OCI-LY7 (cell line): ENCODE data around the gene ZNF532. TPM values are rescaled to one million over a fixed set of nuclear protein-coding genes. Genes with fewer than 3 reads are reported as not detected.

Source experiments
- BruUV-seq: library from RNA; stranded (reverse); fragments of 400-500 nt; replicated peaks from 2 replicates; lab custom pipeline; 2021; lab: Mats Ljungman, UMichigan
- CTCF ChIA-PET: fragments of 300-600 bp; sonication (Branson Sonifier 250); formaldehyde crosslinking; loops from one replicate; lab custom pipeline; 2022; ENCODE audit warnings: antibody characterized with exemption; ENCODE audit not compliant: unreplicated experiment; lab: Charles Lee
- POLR2A ChIA-PET: fragments of 300-600 bp; sonication (Branson Sonifier 250); formaldehyde crosslinking; loops from one replicate; lab custom pipeline; 2022; ENCODE audit warnings: antibody characterized with exemption; lab: Charles Lee
- DNase-seq: peaks from one replicate; pipeline ENCODE4 v3.0.0-alpha.2; 2015; ENCODE audit warnings: low spot score
- H2AFZ ChIP-seq: fragments of 200-600 bp; sonication (generic), shearing (Covaris generic); 2 replicates; pipeline ENCODE4 v1.6.1; 2014; ENCODE audit warnings: mild to moderate bottlenecking, antibody characterized with exemption, low read length, moderate library complexity
- H3K27ac ChIP-seq: fragments of 200-600 bp; sonication (generic); 2 replicates; pipeline ENCODE4 v1.5.1; 2014; ENCODE audit warnings: mixed run types, low read depth, mild to moderate bottlenecking, moderate library complexity, low read length, inconsistent platforms; ENCODE audit not compliant: poor library complexity, severe bottlenecking
- H3K36me3 ChIP-seq: fragments of 200-600 bp; sonication (generic); 2 replicates; pipeline ENCODE4 v1.6.1; 2014; ENCODE audit warnings: mild to moderate bottlenecking, antibody characterized with exemption, low read length, moderate library complexity, mixed read lengths; ENCODE audit not compliant: insufficient read depth
- H3K4me1 ChIP-seq: fragments of 200-600 bp; sonication (generic); 2 replicates; pipeline ENCODE4 v1.5.1; 2014; ENCODE audit warnings: mild to moderate bottlenecking, low read length; ENCODE audit not compliant: insufficient read depth, poor library complexity, severe bottlenecking
- H3K4me2 ChIP-seq: fragments of 200-600 bp; sonication (generic); 2 replicates; pipeline ENCODE4 v1.6.1; 2014; ENCODE audit warnings: mild to moderate bottlenecking, low read length
- H3K4me3 ChIP-seq: fragments of 200-600 bp; sonication (generic); 2 replicates; pipeline ENCODE4 v1.5.1; 2014; ENCODE audit warnings: mild to moderate bottlenecking, low read depth, low read length; ENCODE audit not compliant: poor library complexity, severe bottlenecking
- H3K79me2 ChIP-seq: fragments of 200-600 bp; sonication (generic); 2 replicates; pipeline ENCODE4 v1.6.1; 2016; ENCODE audit warnings: low read depth, mild to moderate bottlenecking, low read length, moderate library complexity, mixed read lengths; ENCODE audit not compliant: insufficient read depth
- H3K9me2 ChIP-seq: fragments of 200-600 bp; sonication (generic); 2 replicates; pipeline ENCODE4 v1.6.1; 2016; ENCODE audit warnings: mild to moderate bottlenecking, low read length, mixed read lengths; ENCODE audit not compliant: insufficient read depth
- H3K9me3 ChIP-seq: fragments of 200-600 bp; sonication (generic); 2 replicates; pipeline ENCODE4 v1.6.1; 2014; ENCODE audit warnings: mild to moderate bottlenecking, mixed run types, low read length, mixed read lengths
- H4K20me1 ChIP-seq: fragments of 200-600 bp; sonication (generic); 2 replicates; pipeline ENCODE4 v1.6.1; 2014; ENCODE audit warnings: mild to moderate bottlenecking, antibody characterized with exemption, low read length, moderate library complexity, mixed read lengths; ENCODE audit not compliant: insufficient read depth
- EZH2phosphoT487 ChIP-seq: fragments of 200-600 bp; sonication (generic); IDR thresholded peaks from 2 replicates; pipeline ENCODE4 v1.6.1; 2018; ENCODE audit warnings: low read depth, borderline replicate concordance, mild to moderate bottlenecking, mixed run types, antibody characterized with exemption, low read length, moderate library complexity, mixed read lengths
- intact Hi-C: fragments of 100-400 bp; cut with micrococcal nuclease; formaldehyde crosslinking; loops from one replicate; pipeline ENCODE4 v1.10.0; 2022; ENCODE audit not compliant: unreplicated experiment
- total RNA-seq, 2 experiments: library from RNA; depleted of rRNA in 1 of 2; stranded (reverse); fragments of >200 nt in 1 of 2; shearing (Covaris generic) in 1 of 2; gene quantifications; 2 replicates each; pipeline ENCODE4 v1.2.3, GENCODE V29; 2014 to 2022
- TF ChIP-seq, protein P1 (sequence below): fragments of 200-600 bp; sonication (generic); conservative IDR thresholded peaks from 2 replicates; pipeline ENCODE4 v1.5.1; 2014; ENCODE audit warnings: mild to moderate bottlenecking, antibody characterized with exemption, low read length, moderate library complexity, mixed read lengths

ZNF532 gene
- total RNA-seq, 2 experiments from 2014 or later, result 10.4 to 18.7 TPM

DNA sequence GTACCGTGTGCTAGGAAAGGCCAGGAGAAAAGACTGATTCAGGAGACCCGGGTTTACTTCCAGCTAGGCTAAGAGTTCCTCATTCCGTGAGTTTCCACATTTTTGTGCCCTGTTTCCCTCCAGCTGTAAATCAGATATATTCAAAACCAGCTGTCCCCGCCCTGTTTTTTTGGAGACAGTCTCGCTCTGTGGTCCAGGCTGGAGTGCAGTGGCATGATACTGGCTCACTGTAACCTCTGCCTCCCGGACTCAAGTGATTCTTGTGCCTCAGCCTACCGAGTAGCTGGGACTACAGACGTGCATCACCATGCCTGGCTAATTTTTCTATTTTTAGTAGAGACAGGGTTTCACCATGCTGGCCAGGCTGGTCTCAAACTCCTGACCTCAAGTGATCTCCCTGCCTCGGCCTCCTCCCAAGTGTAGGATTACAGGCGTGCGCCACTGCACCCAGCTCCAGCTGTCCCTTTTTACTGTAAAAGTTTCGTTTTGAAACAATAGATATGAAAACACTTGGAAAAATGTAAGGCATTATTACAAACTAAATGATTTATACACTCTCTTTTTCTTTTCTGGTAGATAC is 162.2 kb downstream of the ZNF532 start:
- Histone ChIP-seq H3K9me2 (no peaks in the 10 kb centered on the region), H3K4me3 (no peak overlapping the region), H3K79me2 (no peaks in the 10 kb centered on the region), H2AFZ (no peak overlapping the region), H4K20me1 (no peaks in the 10 kb centered on the region), H3K27ac (no peak overlapping the region), H3K36me3 (no peaks in the 10 kb centered on the region), H3K4me2 (no peak overlapping the region), H3K4me1 (no peaks in the 10 kb centered on the region), H3K9me3 (no peaks in the 10 kb centered on the region)
- ChIA-PET CTCF (no interaction called here), POLR2A (no interaction called here)
- no peak for DNase-seq
- intact Hi-C loops, result no loop called here
- TF ChIP-seq, protein P1, sequence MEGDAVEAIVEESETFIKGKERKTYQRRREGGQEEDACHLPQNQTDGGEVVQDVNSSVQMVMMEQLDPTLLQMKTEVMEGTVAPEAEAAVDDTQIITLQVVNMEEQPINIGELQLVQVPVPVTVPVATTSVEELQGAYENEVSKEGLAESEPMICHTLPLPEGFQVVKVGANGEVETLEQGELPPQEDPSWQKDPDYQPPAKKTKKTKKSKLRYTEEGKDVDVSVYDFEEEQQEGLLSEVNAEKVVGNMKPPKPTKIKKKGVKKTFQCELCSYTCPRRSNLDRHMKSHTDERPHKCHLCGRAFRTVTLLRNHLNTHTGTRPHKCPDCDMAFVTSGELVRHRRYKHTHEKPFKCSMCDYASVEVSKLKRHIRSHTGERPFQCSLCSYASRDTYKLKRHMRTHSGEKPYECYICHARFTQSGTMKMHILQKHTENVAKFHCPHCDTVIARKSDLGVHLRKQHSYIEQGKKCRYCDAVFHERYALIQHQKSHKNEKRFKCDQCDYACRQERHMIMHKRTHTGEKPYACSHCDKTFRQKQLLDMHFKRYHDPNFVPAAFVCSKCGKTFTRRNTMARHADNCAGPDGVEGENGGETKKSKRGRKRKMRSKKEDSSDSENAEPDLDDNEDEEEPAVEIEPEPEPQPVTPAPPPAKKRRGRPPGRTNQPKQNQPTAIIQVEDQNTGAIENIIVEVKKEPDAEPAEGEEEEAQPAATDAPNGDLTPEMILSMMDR, result no peak
- TF ChIP-seq EZH2phosphoT487, result no peak
- no TSS peak for BruUV-seq

- Histone ChIP-seq H4K20me1 (no peaks in the 10 kb centered on the region), H3K4me1 (no peaks in the 10 kb centered on the region), H3K9me3 (no peaks in the 10 kb centered on the region), H3K9me2 (no peaks in the 10 kb centered on the region), H3K36me3 (no peaks in the 10 kb centered on the region), H3K4me3 (no peak overlapping the region), H3K79me2 (no peaks in the 10 kb centered on the region), H2AFZ (peak overlapping the region; percentile 64), H3K4me2 (no peak overlapping the region), H3K27ac (no peak overlapping the region)
- BruUV-seq, result no TSS peak
- no peak for DNase-seq
- ChIA-PET CTCF (no interaction called here), POLR2A (interaction anchor here (0.6 kb wide), 1 partner anchor 54 kb away, joined by 3 read pairs; no protein-coding TSS in a partner anchor)
- intact Hi-C loops, result no loop called here
- TF ChIP-seq, protein P1, result no peak
- TF ChIP-seq EZH2phosphoT487, result no peak
These were observed 165.2 kb downstream of the ZNF532 start for GRCh38 chr18:59029663-59030429.

DNA sequence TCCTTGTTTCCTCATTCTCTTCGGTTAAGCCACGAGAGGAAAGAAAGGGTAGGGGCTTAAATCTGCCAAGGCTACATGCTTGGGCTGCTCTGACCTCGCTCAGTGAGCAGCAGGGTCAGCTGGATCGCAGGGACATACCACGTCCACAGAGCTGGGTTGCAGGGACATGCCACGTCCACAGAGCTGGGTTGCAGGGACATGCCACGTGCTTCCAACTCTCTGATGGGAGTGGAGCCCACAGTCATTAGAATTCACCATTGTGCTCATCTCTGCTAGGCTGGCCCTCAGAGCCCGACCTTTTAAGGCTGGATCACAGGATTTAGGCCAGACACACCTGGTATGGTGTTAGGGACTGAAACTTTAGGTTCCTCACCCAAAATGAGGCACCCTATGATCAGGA is 167.6 kb downstream of the ZNF532 start:
- intact Hi-C loops, result no loop called here
- H3K9me2 ChIP-seq, result no peaks in the 10 kb centered on the region
- H3K4me2 ChIP-seq, result no peak overlapping the region
- TF ChIP-seq EZH2phosphoT487, result no peak
- TF ChIP-seq, protein P1, result no peak
- no peaks in the 10 kb centered on the region for H3K9me3 ChIP-seq
- H3K4me3 ChIP-seq, result no peak overlapping the region
- no peak for DNase-seq
- POLR2A ChIA-PET, result no interaction called here
- BruUV-seq, result no TSS peak
- no peaks in the 10 kb centered on the region for H3K79me2 ChIP-seq
- H3K4me1 ChIP-seq, result no peaks in the 10 kb centered on the region
- CTCF ChIA-PET, result no interaction called here
- no peak overlapping the region for H2AFZ ChIP-seq
- no peaks in the 10 kb centered on the region for H4K20me1 ChIP-seq
- H3K36me3 ChIP-seq, result no peaks in the 10 kb centered on the region
- H3K27ac ChIP-seq, result no peak overlapping the region
